ENCODE measurements around the gene CFAP100.

Gene CFAP100

DNA sequence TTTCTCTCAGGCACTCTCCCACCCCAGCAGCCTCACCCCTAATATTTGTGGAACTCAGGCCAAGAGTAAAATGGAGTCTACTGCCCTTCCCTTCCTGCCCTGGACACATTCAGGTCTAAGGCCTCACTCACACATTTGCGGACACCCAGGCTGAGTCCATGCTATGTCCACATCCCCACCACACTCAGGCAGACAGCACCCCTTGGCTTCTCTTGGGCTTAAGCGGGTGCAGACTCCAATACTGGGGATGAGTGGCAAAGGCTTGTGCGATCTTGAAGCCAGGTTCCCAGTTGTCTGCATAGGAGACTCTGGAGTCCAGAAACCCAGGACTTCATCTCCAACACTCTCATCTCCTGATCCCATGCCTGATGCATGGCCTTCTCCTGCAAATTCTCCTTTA, 17.5 kb upstream of the CFAP100 start:
- FAIRE-seq = no peak

DNA sequence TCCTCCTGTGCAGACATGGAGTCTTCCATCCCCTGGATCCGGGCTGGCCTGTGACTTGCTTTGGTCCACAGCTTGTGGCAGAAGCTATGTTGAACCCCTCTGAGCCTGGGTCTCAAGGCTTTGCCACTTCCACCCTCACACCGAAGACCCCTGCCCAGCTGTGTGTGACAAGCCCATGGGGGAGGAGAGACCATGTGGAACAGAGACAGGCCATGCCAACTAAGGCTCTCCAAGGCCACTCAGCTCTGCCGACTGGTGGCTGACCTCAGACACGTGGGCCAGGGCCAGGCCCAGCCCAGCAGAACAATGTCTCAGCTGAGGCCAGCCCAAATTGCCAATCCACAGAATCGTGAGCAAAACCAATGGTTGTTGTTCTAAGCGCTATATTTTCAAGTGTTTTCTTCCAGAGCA, 16.4 kb upstream of the CFAP100 start:
- FAIRE-seq = no peak

DNA sequence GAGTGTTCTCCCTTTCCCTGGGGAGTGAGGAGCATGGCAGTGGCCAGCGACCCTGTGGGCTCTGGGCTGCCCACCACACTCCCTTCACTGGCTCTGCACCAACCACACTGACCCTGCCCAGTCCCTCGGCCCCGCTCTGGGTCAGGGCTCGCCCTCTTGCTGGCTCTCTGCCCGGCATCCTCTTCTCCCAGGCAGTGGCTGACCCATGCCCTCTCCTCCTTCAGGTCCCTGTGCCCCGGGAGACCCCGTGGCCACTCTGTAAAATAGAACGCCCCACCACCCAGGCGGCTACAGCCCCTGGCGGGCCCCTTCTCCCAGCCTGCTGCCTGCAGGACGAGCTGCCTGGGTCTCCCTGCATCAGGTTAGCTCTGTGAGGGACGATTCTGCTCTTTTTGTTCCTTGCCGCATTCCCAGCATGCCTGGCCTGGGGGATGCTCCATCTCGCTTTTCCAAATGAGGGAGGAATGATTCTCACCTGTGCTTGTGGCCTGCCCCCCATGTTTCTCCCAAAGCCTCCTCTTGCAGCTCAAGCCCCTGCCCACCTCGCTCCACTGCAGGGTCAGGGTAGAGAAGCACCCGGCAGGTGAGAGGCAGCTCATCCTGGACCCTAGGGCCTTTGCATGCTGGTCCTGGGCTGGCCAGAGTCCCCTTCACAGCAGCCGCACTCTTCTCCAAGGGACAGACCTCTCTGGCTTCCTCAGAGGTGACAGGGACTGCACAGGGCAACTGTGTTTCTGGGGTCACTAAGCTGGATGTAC, 14.5 kb upstream of the CFAP100 start:
- no peak for FAIRE-seq

DNA sequence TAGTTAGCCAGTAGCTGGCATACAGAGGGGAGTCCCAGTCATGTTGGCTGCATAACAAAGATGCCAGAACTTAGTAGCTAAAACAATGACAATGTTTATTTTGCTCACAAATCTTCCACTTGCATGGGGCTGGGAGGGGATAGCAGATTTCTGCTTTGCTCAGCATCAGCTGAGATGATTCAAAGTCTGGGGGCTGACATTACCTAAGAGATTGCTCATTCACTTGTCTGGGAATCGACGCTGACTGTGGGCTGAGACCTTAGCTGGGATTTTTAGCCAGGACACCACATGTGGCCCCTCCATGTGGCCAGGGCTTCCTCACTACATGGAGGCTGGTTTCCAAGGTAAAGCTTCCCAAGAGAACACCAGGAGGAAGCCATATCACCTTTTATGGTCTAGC, 12.7 kb upstream of the CFAP100 start:
- FAIRE-seq = no peak

DNA sequence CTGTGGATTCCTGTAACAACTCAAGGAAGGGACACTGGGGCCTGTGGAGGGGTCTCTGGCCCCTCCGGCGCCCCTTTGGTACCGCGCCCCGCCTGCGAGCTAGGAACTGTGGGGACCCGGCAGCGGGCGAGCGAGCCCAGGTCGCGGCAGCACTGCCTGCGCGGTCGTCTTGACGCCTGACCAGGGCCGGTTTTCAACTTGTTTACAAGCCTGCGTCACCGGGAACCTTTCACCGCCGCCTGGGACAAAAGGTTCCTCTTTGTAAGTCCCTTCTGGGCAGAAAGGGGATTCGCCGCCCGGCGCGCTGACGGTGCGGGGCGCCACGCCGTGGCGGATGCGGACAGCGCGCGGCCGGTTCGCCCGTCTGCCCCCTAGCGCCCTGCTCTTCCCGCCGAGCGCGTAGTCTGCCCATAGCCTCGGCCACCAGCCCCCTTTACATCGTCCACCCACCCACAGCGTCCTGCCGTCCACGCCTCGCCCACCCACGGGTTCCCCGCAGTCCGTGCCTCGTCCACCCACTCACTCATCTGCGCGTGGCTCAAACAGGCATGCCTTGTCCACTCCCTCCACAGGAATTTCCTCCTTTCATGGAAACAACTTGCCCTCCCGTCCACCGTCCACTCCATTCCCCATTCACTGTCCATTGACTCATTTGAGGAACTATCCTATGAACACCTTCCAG, 5.5 kb upstream of the CFAP100 start:
- FAIRE-seq = no peak

DNA sequence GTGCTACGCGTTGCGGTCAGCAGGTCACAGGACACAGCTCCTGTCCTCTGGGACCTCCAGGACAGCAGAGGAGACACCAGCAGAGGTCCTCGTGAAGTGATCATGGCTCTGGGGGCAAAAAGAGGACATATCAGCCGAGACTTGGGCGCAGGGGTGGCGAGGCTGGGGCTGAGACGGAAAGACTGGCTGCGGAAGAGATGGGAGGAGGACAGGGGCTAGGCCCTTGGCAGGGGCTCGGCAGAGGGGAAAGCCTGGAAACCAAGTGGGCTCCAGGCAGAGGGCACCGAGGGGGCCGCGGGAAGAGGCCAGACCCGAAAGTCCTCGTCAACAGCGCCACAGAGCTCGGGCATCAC, 4.9 kb upstream of the CFAP100 start:
- FAIRE-seq = no peak

DNA sequence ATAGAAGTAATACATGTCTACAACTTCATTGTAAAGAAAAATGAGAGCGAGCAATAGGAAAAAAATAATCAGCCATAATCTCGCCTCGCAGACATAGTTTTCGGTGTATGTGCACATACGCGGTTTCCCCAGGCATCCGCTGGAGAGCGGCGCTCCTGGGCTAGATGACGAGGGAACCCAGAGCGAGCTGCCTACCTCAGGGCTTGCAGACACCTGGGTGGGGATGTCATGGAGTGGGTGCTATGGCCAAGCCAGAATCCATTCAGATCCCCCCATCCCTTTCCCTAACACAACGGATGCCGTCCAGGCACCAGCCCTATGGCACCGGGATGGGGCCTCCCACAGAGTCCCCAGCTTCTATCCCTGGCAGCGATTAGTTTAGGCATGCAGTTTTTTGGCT, 4.5 kb upstream of the CFAP100 start:
- FAIRE-seq = no peak

DNA sequence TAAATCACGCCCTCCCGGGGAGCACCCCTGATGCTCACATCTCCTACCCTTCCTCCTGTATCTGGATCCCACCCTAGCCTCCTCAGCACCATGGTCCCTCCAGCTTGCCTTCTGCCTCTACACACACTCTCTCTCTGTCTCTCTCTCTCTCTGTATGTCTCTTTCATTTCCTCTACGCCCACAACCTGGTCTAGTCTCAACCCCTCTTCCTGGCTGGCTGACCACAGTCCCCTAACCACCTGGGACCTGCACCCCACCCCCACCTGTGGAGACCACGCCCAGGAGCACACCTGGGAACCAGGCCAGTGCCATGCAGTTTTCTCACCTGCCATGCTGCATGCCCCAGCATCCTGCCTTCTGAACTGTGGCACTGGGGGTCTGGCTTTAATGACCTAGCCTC, 4.0 kb upstream of the CFAP100 start:
- no peak for FAIRE-seq

DNA sequence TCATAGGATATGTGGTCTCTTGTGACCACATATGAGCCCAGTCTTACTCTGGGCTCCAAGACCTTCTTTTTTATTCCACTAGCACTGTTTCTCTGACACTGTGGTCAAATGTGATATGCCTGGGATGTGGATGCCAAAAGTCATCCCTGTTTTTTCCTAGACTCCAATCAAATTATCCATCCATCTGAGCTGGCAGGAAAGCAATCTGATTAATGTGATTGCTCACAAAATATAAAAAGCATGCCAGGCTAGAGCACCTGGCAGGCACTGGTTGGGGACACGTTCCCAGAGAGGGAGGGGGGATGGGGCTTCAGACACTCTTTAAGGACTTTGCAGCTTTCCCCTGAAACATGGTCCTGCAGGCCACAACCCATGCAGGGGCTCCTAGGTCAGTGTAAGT, 3.1 kb upstream of the CFAP100 start:
- FAIRE-seq = no peak

DNA sequence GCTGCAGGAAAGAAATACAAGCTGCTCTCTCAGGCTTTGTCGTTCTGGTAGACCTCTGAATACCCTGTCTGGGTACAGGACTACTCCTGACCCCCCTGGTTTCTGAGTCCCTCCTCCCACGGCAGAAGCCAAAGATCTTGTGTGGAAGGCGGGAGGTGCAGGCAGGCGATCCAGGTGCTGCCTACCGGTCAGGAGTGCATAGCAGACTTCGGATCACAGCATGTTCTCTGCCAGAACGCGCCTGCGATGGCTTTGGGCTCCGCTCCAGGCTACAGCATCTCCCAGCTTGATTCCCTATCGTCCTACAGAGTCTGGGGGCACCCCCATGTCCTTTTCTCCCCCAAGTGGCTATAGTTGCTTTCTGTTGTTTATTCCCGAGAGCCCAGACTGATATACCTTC, 2.5 kb upstream of the CFAP100 start:
- no peak for FAIRE-seq

DNA sequence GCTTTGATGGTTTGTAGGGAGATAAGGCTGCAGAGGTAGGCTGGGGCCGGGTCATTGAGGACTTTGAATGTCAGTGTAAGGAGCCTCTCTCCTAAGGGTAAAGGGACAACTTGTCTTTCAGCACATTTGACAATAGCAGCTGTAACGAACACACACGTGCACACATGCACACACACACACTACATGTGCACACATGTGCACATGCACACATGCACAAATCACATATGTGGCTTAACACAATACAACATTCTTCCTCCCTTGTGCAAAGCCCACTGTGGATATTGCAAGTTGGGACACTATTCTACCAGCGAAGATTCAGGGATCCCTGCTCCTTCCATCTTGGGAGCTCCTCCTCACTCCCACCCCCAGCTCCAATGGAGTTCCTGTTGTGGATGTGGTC, 1.1 kb upstream of the CFAP100 start:
- no peak for FAIRE-seq

DNA sequence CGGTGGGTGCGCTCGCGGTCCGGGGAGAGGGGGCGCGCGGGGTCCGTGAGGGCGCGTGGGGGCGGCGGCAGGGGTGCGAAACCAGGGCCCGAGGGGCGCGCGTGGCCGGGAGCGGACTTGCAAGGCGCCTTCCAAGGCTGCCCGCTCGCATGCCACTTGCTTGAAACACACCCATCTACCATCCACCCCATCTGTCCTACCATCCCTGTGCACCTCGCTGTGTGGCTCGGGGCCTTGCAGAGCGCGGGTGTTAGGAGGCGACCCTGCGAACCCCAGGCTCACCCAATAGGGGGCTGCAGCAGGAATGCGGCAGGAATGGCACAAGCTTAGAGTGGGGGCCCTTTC, 240 bp downstream of the CFAP100 start:
- no peak for FAIRE-seq

DNA sequence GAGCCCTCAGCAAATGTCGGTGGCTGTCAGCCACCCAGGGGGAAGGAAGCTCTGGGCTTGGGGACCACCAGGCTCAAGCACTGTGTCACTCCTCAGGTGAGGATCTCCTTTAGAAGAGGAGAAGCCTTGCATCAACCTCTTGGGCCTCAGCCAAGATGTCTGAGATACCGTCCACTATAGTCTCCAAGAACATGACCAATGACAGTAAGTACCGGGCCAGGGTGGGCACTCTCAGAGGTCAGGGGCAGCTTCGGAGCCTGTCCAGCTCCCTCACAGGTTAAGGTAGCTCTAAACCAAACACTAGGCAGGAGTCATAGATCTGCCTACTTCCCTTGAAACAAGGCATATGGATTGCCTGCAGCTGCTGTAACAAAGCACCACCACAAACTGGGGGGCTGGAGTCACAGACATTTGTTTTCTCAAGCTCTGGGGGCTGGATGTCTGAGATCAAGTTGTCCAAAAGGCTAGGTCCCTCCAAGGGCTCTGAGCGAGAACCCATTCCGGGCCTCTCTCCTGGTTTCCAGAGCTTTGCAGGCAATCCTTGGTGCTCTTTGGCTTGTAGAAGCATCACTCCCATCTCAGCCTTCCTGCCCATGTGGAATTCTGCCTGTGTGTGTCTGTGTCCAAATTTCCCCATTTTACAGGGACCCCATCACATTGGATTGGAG, 1.3 kb downstream of the CFAP100 start:
- no peak for FAIRE-seq

DNA sequence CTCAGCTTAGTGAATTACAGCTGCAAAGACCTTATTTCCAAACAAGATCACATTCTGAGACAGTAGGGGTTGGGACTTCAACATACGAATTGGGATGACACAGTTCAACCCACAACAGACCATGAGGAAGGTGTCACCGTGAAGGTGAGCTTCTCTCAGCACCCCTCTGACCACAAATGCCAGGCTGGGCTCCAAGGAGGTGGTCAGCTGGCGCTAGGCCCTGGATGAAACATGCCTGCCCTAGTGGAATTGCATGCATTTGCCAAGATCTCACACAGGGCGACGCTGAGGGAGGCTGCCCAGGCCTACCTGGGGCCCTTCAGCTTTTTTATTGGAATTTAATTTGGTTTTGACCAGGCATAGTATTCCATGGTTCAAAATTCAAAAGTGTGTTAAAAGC, 1.8 kb downstream of the CFAP100 start:
- no peak for FAIRE-seq

DNA sequence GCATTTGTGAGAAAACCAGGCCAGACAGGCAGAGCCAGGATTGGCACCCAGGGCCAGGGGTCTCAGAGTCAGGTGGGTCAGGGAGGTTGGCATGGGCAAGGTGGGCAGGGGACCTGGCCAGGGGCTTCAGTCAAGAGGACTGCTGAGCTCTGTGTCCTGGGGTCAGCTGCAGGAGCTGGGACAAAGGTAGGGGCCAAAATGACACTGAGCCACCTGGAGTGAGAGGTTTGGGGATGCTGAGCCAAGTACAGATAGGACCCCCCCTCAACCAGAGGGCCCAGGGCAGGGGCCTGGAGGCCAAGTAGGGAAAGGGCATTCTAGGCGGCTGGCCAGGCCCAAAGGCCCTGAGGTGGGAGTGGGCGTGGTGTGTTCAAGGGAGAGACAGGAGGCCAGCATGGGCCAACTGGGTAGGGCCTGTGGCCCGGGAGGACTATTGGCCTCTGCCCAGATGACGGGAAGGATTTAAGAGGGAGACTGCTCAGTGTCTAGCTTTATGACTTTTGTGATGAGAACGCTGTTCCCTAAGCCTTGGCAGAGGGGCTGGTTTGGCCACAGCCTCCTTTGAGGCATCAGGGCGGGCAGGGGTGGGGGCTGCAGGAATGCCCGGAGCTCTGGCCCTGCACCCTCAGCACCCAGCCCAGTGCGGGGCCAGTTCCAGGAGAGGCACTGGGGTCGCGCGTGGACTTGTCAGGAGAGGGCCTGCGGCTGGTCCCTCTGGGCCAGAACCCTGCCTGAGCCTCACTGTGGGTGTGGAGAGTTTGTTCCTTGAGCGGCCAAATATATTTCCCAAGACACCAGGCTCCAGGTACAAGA, 3.1 kb downstream of the CFAP100 start:
- no peak for FAIRE-seq

DNA sequence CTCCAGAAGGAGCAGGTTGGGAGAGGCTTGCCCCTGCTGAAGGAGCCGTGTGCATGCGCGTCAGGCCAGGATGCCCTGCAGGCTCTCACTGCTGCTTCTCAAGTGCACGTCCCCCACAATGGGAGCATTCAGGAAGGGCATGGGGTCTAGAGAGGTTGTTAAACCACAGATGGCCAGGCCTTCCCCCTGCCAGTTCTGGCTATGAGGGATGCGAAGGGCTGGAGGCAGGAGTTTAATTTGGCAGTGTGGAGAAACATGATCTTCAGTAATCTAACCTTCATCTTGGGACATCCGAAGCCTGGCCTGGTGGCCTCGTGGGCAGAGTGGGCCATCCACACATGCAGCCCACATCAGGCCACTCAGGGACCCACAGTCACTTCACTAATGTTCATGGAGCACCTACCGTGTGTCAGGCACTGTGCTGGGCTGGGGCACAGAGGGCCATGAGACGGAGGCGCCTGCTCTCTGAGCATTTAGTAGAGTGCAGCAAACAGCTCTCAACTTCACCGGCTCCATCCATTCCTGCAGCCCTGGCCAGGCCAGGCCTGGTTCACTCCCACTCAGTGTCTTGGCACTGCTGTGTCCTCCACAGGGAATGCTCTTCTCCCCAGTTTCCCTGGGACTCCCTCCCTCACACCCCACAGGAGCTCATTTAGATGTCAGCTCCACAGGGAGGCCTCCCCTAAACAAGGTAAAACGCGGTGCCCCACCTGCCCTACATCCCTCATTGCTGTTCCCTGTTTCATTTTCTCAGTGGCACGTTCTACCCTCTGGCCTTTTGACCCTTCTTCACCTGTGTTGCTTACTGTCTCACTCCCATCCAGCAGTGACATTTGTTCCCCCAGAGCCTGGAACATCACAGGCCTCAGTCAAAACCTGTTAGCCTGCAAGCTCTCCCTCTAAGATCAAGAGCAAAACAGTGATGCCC, 4.0 kb downstream of the CFAP100 start:
- no peak for FAIRE-seq

DNA sequence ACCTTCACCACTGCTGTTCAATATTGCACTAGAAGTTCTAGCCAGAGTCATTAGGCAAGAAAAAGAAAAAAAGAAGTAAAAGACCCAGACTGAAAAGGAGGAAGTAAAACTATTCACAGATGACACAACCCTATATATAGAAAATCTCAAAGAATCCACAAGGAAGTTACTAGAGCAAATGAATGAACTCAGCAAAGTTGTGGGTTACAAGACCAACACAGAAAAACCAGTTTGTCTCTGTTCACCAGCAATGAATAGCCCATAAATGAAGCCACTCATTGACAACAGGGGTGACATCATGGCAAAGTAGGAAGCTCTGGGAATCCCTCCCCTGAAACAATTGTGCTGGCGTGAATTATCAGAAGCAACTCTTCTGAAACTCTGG, 4.6 kb downstream of the CFAP100 start:
- no peak for FAIRE-seq

DNA sequence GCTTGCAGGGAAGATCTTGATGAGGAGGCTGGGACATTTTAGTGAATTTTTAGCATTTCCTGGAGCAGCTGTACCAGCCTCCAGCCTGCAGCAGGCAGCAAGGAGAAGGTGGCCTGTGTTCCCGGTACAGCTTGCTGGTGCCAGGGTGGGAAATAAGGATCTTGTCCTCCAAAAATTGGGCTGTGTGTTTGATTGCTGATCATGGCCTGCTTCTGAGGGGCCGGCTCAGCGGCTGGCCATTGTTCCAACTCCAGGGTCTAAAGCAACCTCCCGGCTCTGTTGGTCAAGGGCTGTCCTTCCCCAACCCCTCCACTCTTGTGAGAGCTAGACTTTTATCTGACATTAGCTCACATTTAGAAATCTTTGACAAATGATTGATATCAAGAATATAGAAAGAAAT, 5.0 kb downstream of the CFAP100 start:
- FAIRE-seq = no peak

DNA sequence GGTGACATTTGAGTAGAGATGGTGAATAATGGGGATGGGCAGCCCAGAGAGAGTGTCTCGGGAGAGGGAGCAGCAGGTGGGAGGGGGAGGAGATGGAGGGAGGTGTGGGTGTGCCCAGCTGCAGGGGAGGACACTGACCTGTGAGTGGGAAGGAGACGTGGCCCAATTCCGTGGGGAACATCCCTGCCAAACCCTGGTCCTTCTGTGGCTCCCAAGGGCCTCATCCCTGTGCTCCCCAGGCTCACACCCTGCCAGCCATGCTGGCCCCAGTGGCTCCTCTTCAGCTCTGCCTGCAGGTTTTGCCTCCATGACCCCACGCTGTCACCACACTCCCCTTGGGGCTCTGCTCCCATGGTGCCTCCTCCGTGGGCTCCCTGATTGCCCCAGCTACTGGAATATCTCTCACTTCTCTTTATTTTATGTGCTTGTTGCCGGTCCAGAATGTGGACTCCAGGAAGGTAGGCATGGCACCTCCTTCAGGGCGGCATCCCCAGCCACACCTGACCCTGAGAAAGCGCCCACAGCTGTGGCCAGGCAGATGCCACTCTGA, 7.0 kb downstream of the CFAP100 start:
- FAIRE-seq = no peak

DNA sequence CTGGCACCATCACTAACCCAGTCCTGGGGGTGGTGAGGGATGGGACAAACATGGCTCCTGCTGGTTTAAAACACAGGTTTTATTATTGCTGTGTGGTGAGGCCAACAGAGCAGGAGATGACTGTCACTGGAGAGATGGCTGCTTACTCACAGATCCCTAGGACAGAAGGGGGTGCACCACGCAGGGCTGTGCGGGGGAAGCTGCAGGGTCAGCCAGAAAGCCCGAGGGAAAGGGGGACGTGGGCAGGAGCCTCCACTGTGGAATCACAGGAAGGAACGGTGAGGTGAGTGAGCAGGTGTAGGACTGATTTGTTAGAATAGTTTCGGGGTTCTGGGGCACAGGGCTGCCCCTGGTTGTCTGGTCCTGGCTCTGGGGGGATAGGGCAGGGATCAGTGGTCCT, 7.5 kb downstream of the CFAP100 start:
- no peak for FAIRE-seq

DNA sequence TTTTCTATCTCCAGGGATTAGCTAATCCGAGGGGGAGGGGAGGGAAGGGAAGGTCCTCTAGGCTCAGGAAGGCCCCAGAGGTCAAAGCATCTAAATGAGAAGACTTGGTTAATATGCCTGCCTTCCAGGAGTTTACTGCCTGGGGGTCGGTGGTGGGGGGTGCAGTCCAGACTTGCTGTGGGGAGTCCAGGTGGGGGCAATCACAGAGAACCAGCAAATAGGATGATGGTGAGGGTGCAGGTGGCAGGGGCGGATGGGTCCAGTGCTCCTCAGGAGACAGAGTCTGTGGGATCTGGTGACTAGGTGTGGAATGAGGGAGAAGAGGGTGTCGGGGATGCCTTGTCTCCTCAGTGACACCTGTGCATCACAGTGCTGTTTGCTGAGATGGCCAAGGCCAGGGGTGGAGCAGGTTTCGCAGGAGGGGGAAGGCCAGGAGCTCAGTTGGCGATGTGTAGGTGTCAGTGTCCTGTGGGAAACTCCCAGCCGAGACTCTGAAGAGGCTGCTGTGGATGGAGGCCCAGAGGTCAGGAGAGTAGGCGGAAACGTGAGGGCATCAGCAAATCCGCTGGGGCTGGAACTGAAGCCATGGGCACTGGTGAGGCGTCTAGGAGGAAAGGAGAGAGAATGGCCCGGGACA, 8.1 kb downstream of the CFAP100 start:
- no peak for FAIRE-seq

Measured in A204.1 (cell line).